IPS-15b (cell line): ENCODE results near the gene SLCO1B1.
"Not testable (repeated sequence)": the region's sequence is repeated elsewhere in the genome, so short reads cannot be mapped to it uniquely, and the experiment has no call there.

ENCODE experiments used
- H3K27me3 ChIP-seq: one replicate; pipeline ENCODE4 v1.6.1; 2013; ENCODE audit warnings: low read length; ENCODE audit not compliant: control insufficient read depth, insufficient read depth
- H3K36me3 ChIP-seq: one replicate; pipeline ENCODE4 v1.6.1; 2013; ENCODE audit warnings: low read length; ENCODE audit not compliant: control insufficient read depth, insufficient read depth
- H3K4me1 ChIP-seq: one replicate; pipeline ENCODE4 v1.6.1; 2013; ENCODE audit warnings: mild to moderate bottlenecking, low read length; ENCODE audit not compliant: control insufficient read depth, insufficient read depth
- H3K4me3 ChIP-seq: one replicate; pipeline ENCODE4 v1.5.1; 2013; ENCODE audit warnings: low read depth, low read length
- H3K9ac ChIP-seq: one replicate; pipeline ENCODE4 v1.6.1; 2013; ENCODE audit warnings: low read depth, mild to moderate bottlenecking, low read length
- H3K9me3 ChIP-seq: one replicate; pipeline ENCODE4 v1.6.1; 2013; ENCODE audit warnings: mild to moderate bottlenecking, low read length; ENCODE audit not compliant: control insufficient read depth, insufficient read depth

Gene SLCO1B1, protein sequence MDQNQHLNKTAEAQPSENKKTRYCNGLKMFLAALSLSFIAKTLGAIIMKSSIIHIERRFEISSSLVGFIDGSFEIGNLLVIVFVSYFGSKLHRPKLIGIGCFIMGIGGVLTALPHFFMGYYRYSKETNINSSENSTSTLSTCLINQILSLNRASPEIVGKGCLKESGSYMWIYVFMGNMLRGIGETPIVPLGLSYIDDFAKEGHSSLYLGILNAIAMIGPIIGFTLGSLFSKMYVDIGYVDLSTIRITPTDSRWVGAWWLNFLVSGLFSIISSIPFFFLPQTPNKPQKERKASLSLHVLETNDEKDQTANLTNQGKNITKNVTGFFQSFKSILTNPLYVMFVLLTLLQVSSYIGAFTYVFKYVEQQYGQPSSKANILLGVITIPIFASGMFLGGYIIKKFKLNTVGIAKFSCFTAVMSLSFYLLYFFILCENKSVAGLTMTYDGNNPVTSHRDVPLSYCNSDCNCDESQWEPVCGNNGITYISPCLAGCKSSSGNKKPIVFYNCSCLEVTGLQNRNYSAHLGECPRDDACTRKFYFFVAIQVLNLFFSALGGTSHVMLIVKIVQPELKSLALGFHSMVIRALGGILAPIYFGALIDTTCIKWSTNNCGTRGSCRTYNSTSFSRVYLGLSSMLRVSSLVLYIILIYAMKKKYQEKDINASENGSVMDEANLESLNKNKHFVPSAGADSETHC

DNA sequence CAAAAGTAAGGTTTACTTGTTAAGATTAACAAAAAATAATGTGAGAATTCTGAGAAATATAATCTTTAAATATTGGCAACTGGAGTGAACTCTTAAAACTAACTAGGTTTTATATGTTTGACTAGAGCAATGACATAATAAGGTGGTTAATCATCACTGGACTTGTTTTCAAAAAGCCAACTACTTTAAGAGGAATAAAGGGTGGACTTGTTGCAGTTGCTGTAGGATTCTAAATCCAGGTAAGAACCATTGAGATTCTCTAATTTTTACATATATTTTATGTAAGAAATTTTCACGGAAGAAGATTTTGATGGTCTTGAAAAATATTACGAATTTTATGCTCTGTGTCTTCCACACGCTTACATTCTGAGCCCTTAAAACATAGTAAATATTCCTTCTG lies at the start of gene SLCO1B1:
Gene SLCO1B1 (plus strand): TSS at position 197 of the 400 bp plus-strand sequence. CDS start 10,381 bp downstream, outside the sequence.
- no peak within 1 kb of the TSS for H3K4me3 ChIP-seq
- no peaks in the 10 kb centered on the region for H3K9me3 ChIP-seq
- no peaks in the 10 kb centered on the region for H3K4me1 ChIP-seq
- H3K9ac ChIP-seq, result no peak within 1 kb of the TSS
- no peaks in the 10 kb centered on the region for H3K27me3 ChIP-seq
- H3K36me3 ChIP-seq, result no peaks in the 10 kb centered on the region

DNA sequence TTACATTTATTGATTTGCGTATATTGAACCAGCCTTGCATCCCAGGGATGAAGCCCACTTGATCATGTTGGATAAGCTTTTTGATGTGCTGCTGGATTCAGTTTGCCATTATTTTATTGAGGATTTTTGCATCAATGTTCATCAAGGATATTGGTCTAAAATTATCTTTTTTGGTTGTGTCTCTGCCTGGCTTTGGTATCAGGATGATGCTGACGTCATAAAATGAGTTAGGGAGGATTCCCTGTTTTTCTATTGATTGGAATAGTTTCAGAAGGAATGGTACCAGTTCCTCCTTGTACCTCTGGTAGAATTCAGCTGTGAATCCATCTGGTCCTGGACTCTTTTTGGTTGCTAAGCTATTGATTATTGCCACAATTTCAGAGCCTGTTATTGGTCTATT lies 46.2 kb upstream of the SLCO1B1 start:
- not testable (repeated sequence) for H3K27me3 ChIP-seq, H3K9me3 ChIP-seq, H3K4me1 ChIP-seq, H3K36me3 ChIP-seq, H3K9ac ChIP-seq, H3K4me3 ChIP-seq

DNA sequence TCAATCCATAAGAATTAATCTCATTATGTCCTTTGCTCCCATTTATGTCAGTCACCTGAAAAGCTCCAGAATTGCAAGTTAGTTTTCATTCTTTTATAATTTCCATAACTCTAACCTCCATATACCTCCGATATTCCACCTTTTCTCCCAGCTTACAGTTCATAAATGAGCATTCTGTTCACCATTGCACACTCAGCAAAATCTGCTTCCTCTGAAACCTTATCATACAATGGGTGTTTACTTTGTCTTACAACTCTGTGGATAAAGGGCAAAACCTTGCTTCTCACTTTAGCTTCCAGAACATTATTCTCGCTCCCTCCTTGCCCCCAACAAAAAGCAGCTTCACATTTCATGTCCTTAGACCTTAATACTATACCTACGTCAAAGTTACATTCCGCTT lies 19.3 kb upstream of the SLCO1B1 start:
- Histone ChIP-seq H3K36me3 (no peaks in the 10 kb centered on the region), H3K9ac (no peak overlapping the region), H3K27me3 (no peaks in the 10 kb centered on the region), H3K9me3 (no peaks in the 10 kb centered on the region), H3K4me1 (no peaks in the 10 kb centered on the region), H3K4me3 (no peak overlapping the region)

DNA sequence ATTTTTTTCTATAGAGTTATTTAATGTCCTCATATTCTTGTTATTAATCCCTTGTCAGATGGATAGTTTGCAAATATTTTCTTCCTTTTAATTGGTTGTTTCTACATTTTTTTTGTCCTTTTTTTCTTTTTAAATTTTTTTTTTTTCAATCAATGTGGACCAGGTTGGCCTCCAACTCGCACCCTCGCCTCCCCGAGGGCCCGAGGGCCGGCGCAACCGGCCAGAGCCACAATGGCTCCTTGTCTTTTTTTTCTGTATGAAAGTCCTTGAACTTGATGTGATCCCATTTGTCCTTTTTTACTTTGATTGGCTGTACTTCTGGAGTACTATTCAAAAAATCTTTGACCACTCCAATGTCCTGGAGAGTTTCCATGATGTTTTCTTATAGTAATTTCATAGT lies 17.7 kb upstream of the SLCO1B1 start:
- no peaks in the 10 kb centered on the region for H3K36me3 ChIP-seq
- H3K9me3 ChIP-seq, result no peaks in the 10 kb centered on the region
- H3K9ac ChIP-seq, result no peak overlapping the region
- no peaks in the 10 kb centered on the region for H3K4me1 ChIP-seq
- H3K4me3 ChIP-seq, result no peak overlapping the region
- no peaks in the 10 kb centered on the region for H3K27me3 ChIP-seq

DNA sequence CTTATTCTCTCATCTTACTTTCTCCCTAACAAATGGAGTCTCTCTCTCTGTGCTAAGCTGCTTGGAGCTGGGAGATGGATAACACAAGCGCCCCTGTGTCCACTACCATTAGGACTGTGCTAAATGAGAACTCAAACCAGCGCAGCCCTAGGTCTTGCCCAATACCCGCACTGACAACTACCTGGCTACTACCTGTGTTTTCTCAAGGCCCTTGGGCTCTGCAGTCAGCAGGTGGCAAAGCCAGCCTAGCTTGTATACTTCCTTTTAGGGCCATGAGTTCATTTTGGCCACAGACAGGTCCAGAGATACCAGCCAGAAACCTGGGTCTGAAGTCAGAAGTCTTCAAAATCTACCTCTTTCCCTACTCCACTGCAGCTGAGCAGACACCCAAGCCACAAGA lies 13.0 kb upstream of the SLCO1B1 start:
- Histone ChIP-seq H3K4me1 (no peaks in the 10 kb centered on the region), H3K4me3 (no peak overlapping the region), H3K36me3 (no peaks in the 10 kb centered on the region), H3K27me3 (no peaks in the 10 kb centered on the region), H3K9me3 (no peaks in the 10 kb centered on the region), H3K9ac (no peak overlapping the region)

DNA sequence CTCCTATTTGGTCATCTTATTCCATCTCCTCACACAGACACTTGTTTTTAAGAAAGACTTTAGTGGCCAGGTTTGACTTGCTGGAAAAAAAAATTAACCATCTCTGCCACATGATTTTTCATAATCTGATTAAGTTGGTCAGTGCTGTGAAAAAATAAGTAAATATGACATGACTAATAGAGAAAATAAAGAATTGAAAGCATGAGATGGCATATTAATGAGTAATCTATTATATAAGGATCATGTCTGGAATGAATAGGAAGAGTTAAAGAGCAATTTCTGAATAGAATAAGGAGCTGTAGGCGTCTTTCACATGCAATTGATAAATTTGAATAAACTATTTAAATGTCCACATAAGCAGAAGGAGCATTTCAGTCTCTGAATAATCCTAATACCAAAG lies 12.2 kb upstream of the SLCO1B1 start:
- no peak overlapping the region for H3K4me3 ChIP-seq
- no peak overlapping the region for H3K9ac ChIP-seq
- no peaks in the 10 kb centered on the region for H3K27me3 ChIP-seq
- no peaks in the 10 kb centered on the region for H3K9me3 ChIP-seq
- no peaks in the 10 kb centered on the region for H3K36me3 ChIP-seq
- no peaks in the 10 kb centered on the region for H3K4me1 ChIP-seq

DNA sequence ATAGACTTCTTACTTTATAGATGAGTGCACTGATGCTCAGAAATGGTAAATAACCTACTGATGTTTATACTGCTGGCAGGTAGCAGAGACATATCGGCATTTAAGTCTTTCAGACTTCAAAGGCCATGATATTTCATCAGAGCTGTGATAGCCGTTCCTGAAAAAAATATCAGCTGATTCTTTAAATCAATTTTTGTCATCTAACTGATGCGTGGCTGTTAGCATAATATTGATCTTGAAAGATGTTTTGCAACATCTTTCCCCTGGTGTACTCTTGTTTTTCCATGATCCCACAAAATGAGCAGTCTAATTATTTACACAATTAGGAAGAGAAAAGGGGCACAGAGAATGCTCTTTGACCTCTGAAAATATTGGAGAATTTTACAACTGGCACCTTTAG lies 1.6 kb upstream of the SLCO1B1 start:
- no peaks in the 10 kb centered on the region for H3K9me3 ChIP-seq
- H3K4me1 ChIP-seq, result no peaks in the 10 kb centered on the region
- no peaks in the 10 kb centered on the region for H3K27me3 ChIP-seq
- no peaks in the 10 kb centered on the region for H3K36me3 ChIP-seq
- H3K9ac ChIP-seq, result no peak overlapping the region
- H3K4me3 ChIP-seq, result no peak overlapping the region

DNA sequence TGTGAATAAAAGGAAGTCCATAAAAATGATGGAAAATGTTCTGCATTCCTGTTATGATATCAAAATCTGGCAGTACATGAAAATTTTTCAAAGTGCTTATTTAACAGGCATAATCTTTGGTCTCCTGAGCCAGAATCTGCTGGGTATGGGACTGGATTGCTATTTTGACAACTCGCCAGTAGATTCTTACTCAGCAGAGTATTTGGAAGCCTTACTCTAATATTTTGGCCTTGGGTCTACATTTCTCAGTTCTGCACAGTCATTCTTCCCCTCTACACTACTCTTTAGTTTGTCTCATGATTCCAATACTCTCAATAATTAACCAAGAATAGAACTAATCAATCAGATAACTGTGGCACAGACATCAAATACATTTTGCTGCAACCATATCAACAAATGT lies 1.1 kb upstream of the SLCO1B1 start:
- Histone ChIP-seq H3K9ac (no peak overlapping the region), H3K4me1 (no peaks in the 10 kb centered on the region), H3K36me3 (no peaks in the 10 kb centered on the region), H3K27me3 (no peaks in the 10 kb centered on the region), H3K4me3 (no peak overlapping the region), H3K9me3 (no peaks in the 10 kb centered on the region)

DNA sequence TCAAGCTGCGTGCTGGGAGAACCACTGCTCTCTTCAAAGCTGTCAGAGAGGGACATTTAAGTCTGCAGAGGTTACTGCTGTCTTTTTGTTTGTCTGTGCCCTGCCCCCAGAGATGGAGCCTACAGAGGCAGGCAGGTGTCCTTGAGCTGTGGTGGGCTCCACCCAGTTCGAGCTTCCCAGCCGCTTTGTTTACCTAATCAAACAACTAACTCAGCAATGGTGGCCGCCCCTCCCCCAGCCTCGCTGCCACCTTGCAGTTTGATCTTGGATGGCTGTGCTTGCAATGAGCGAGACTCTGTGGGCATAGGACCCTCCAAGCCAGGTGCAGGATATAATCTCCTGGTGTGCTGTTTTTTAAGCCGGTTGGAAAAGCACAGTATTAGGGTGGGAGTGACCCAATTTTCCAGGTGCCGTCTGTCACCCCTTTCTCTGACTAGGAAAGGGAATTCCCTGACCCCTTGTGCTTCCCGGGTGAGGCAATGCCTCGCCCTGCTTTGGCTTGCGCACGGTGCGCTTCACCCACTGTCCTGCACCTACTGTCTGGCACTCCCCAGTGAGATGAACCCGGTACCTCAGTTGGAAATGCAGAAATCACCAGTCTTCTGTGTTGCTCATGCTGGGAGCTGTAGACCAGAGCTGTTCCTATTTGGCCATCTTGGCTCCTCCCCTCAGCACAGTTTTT lies 6.5 kb downstream of the SLCO1B1 start:
- not testable (repeated sequence) for H3K4me3 ChIP-seq, H3K27me3 ChIP-seq, H3K4me1 ChIP-seq, H3K9me3 ChIP-seq, H3K36me3 ChIP-seq, H3K9ac ChIP-seq

DNA sequence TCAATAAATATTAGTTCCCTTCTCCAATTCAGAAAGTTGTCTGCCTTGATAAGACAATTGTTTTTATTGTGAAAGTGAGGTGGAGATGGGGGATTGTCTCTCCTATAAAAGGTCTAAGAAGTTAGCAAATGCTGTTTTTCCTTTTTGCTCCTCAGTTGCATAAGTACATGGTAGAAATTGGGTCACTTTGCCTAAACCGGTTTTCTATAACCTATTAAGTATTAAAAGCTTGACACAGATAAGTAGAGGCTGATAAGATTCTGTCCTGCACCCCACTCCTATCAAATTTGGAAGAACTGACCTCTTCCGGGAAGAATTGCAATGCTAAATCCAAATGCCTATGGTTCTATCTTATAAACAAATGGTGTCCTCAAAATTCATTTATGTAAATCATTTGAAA lies 7.0 kb downstream of the SLCO1B1 start:
- no peaks in the 10 kb centered on the region for H3K4me1 ChIP-seq

DNA sequence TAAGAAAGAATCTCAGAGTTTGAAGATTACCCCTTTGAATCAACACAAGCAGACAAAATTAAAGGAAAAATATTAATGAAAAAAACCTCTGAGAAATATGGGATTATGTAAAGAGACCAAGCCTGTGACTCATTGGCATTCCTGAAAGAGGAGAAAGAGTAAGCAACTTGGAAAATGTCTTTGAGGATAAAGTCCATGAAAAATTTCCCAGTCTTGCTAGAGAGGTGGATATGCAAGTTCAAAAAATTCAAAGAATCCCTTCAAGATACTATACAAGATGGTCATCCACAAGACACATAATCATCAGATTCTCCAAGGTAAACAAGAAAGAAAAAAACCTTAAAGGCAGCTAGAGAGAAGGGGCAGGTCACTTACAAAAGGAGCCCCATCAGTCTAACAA lies 13.3 kb downstream of the SLCO1B1 start:
- no peak overlapping the region for H3K9ac ChIP-seq
- no peak overlapping the region for H3K4me3 ChIP-seq
- H3K36me3 ChIP-seq, result no peaks in the 10 kb centered on the region
- H3K9me3 ChIP-seq, result no peaks in the 10 kb centered on the region
- H3K4me1 ChIP-seq, result peaks cover under 1% of the 10 kb centered on the region
- no peaks in the 10 kb centered on the region for H3K27me3 ChIP-seq

More for the DNA sequence above, 7.0 kb downstream of the SLCO1B1 start:
- no peak overlapping the region for H3K4me3 ChIP-seq
- H3K9ac ChIP-seq, result no peak overlapping the region
- H3K36me3 ChIP-seq, result no peaks in the 10 kb centered on the region
- peaks cover 5% of the 10 kb centered on the region for H3K9me3 ChIP-seq
- H3K27me3 ChIP-seq, result no peaks in the 10 kb centered on the region

DNA sequence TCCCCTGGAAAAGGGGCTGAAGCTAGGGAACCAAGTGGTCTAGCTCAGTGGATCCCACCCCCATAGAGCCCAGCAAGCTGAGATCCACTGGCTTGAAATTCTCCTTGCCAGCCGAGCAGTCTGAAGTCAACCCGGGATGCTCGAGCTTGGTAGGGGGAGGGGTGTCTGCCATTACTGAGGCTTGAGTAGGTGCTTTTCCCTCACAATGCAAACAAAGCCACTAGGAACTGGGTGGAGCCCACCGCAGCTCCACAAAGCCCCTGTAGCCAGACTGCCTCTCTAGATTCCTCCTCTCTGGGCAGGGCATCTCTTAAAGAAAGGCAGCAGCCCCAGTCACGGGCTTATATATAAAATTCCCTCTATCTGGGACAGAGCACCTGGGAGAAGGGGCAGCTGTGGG lies 18.9 kb downstream of the SLCO1B1 start:
- H3K9me3 ChIP-seq, H3K4me3 ChIP-seq, H3K36me3 ChIP-seq, H3K9ac ChIP-seq, H3K4me1 ChIP-seq, H3K27me3 ChIP-seq: not testable (repeated sequence)
